Measurements from ENCODE around the gene TAF11L8. TPM values are rescaled to one million over a fixed set of nuclear protein-coding genes. Genes with fewer than 3 reads are reported as not detected.
"Not testable (repeated sequence)": the region's sequence is repeated elsewhere in the genome, so short reads cannot be mapped to it uniquely, and the experiment has no call there.

The TAF11L8 gene
- polyA plus RNA-seq (ENCODE audit: insufficient read length), result not detected

DNA sequence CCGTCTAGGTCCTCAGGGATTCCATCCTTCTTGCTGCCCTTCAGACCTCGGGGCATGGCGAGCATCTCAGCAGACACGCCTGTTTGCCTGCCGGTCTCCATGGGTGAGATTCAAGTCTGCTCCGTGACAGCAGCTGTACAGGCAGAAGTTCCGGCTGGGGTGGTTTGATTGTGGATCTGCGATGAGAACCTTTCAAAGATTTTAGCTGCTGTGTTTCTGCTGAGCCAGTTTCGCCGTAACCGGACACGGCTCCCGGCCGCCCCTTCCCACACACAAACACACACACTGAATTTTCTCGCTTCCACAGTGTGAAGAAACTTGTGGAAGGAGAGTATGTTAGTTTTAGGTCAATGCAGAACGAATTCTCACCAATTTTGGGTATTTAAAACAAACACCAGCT is at the start of gene TAF11L8:
TAF11L8 (minus strand) TSS at position 101 of the 400 bp plus-strand sequence.
- DNase-seq, result not testable (repeated sequence)

DNA sequence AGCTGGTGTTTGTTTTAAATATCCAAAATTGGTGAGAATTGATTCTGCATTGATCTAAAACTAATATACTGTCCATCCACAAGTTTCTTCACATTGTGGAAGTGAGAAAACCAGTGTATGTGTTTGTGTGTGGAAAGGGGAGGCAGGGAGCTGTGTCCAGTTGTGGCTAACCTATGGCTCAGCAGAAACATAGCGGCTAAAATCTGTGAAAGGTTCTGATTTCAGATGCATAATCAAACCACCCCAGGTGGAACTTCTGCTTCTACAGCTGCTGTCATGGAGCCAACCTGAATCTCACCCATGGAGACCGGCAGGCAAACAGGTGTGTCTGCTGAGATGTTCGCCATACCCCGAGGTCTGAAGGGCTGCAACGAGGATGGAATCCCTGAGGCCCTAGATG is 43.4 kb upstream of the TAF11L8 start, which contains the start of gene TAF11L14:
TAF11L14 (plus strand) TSS at position 301 of the 400 bp plus-strand sequence.
- no peak for DNase-seq

DNA sequence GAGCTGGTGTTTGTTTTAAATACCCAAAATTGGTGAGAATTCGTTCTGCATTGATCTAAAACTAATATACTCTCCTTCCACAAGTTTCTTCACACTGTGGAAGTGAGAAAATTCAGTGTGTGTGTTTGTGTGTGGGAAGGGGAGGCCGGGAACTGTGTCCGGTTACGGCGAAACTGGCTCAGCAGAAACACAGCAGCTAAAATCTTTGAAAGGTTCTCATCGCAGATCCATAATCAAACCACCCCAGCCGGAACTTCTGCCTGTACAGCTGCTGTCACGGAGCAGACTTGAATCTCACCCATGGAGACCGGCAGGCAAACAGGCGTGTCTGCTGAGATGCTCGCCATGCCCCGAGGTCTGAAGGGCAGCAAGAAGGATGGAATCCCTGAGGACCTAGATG is 41.0 kb upstream of the TAF11L8 start, which contains the start of gene TAF11L13:
TAF11L13 (plus strand) TSS at position 301 of the 400 bp plus-strand sequence.
- DNase-seq, result not testable (repeated sequence)

DNA sequence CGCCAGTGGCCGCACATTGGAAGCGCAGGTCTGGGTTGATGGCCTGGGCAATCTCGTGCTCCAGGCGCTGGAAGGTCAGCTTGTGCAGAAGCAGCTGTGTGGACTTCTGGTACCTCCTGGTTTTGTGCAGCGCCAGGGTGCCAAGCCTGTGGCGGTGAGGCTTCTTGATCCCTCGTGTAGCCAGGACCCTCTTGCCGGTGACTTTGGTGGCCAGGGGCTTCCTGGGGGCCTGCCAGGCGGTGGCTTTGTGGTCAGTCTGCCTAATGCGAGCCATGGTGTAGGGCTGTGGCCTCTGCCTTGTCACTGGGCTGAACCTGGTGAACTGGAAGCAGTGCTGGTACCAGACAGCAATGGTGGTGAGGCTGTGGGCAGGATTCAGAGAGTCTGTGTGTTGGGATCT is 34.9 kb upstream of the TAF11L8 start:
- no peak for DNase-seq

DNA sequence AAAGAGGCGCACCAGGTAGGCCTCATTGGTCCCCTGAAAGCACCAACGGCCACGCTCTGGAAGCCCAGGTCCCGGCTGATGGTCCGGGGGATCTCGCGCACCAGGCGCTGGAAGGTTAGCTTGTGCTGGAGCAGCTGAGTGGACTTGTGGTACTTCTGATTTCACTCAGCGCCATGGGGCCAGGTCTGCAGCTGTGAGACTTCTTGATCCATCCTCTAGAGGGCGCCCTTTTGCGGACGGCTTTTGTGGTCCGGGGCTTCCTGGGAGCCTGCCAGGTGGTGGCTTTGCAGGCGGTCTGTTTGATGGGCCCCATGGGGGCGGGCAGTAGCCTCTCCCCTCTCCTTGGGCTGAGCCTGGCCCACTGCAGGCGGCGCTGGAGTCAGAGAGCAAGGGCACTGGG is 29.9 kb upstream of the TAF11L8 start:
- no peak for DNase-seq

DNA sequence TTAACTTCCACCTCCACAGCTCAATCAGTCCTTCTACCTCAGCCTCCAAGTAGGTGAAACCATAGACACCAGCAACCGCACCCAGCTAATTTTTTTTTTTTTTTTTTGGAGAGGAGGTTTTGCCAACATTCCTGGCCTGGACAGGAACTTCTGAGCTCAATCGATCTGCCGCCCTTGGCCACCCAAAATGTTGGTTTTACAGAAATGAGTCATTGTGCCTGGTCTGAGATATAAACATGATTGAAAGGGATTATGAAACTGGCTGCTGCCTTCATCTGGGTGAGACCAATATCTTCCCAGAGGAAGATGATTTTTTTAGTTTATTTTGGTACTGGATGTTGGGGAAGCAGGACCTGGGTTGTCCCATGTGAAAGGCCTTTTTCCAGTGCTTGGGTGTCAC is 28.6 kb upstream of the TAF11L8 start:
- no peak for DNase-seq

DNA sequence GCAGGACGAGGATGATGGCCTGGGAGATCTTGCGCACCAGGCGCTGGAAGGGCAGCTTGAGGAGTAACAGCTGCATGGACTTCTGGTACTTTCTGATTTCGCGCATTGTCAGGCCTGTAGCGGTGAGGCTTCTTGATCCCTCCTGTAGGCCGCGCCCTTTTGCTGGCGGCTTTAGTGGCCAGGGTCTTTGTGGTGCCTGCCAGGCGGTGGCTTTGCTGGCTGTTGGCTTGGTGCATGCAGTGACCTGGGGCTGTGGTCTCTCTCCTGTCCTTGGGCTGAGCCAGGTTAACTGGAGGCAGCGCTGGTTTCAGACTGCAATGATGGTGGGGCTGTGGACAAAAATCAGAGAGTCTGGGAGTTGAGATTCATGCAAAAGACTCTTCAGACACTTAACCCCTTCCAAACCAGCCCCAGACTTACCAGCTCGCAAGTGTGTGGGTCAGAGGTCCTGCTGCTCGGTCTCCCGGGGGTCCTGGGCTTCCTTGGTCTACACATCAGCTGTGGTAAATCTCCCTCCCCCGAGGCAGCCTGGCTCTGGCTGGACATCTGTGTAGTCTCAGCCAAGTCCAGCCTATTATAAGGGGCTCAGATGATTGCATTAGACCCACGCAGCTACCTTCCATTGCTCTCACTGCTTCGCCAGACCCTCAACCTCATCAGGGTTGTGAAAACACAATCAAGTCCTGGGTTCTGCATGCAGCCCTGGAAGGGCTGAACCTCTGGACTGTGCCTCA is 24.3 kb upstream of the TAF11L8 start:
- DNase-seq, result no peak

DNA sequence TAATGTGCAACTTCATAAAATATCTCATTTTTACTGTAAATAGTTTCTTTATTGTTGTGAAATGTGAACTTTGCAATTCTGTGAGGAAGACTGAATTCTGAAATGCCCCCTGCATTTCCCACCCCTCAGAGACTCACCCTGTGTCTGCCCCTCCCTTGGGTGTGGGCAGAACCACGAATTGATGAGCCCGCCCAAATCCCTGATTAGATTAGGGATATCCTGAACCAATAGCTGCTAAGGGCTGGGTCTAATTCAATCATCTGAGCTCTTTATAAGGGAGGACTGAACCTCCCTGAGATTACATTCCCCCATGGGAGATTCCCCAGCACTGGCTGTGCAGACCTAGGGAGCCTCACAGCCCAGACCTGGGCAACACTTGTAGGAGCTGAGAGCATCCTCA is 19.3 kb upstream of the TAF11L8 start, which contains the start of gene TAF11L12:
TAF11L12 (plus strand) TSS at position 301 of the 400 bp plus-strand sequence.
- DNase-seq, result not testable (repeated sequence)

DNA sequence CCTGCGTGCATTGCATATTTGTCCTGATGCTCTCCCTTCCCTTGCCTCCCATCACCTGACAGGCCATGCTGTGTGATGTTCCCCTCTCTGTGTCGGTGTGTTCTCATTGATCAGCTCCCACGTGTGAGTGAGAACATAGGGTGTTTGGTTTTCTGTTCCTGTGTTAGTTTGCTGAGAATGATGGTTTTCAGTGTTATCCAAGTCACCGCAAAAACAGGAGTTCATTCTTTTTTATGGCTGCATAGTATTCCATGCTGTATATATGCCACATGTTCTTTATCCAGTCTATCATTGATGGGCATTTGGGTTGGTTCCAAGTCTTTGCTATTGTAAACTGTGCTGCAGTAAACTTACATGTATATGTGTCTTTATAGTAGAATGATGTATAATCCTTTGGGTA is 16.7 kb upstream of the TAF11L8 start:
- not testable (repeated sequence) for DNase-seq

DNA sequence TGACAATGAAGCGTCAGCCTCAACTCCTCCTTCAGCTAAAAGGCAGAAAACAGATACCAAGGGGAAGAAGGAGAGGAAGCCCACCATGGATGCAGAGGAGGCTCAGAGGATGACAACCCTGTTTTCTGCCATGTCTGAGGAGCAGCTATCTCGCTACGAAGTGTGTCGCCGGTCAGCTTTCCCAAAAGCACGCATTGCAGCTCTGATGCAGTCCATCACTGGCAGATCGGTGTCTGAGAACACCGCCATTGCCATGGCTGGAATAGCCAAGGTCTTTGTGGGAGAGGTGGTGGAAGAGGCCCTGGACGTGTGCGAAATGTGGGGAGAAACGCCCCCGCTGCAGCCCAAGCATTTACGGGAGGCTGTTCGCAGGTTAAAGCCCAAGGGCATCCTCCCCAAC is 14.2 kb upstream of the TAF11L8 start:
- DNase-seq, result no peak

DNA sequence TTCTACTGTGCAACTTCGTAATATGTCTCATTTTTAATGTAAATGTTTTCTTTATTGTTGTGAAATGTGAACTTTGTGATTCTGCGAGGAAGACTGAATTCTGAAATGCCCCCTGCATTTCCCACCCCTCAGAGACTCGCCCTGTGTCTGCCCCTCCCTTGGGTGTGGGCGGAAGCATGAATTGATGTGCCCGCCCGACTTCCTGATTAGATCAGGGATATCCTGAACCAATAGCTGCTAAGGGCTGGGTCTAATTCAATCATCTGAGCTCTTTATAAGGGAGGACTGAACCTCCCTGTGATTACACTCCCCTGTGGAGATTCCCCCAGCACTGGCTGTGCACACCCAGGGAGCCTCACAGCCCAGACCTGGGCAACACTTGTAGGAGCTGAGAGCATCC is 13.1 kb upstream of the TAF11L8 start, which contains the start of gene TAF11L11:
TAF11L11 (plus strand) TSS at position 304 of the 400 bp plus-strand sequence.
- not testable (repeated sequence) for DNase-seq

DNA sequence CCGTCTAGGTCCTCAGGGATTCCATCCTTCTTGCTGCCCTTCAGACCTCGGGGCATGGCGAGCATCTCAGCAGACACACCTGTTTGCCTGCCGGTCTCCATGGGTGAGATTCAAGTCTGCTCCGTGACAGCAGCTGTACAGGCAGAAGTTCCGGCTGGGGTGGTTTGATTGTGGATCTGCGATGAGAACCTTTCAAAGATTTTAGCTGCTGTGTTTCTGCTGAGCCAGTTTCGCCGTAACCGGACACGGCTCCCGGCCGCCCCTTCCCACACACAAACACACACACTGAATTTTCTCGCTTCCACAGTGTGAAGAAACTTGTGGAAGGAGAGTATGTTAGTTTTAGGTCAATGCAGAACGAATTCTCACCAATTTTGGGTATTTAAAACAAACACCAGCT is 7.0 kb upstream of the TAF11L8 start, which contains the start of gene TAF11L10:
TAF11L10 (minus strand) TSS at position 101 of the 400 bp plus-strand sequence.
- DNase-seq, result not testable (repeated sequence)

DNA sequence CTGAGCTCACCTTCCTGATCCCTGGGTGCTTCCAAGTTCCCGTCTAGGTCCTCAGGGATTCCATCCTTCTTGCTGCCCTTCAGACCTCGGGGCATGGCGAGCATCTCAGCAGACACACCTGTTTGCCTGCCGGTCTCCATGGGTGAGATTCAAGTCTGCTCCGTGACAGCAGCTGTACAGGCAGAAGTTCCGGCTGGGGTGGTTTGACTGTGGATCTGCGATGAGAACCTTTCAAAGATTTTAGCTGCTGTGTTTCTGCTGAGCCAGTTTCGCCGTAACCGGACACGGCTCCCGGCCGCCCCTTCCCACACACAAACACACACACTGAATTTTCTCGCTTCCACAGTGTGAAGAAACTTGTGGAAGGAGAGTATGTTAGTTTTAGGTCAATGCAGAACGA is 3.5 kb upstream of the TAF11L8 start, which contains the start of gene TAF11L9:
TAF11L9 (minus strand) TSS at position 140 of the 400 bp plus-strand sequence.
- not testable (repeated sequence) for DNase-seq

DNA sequence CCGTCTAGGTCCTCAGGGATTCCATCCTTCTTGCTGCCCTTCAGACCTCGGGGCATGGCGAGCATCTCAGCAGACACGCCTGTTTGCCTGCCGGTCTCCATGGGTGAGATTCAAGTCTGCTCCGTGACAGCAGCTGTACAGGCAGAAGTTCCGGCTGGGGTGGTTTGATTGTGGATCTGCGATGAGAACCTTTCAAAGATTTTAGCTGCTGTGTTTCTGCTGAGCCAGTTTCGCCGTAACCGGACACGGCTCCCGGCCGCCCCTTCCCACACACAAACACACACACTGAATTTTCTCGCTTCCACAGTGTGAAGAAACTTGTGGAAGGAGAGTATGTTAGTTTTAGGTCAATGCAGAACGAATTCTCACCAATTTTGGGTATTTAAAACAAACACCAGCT is 5.1 kb downstream of the TAF11L8 start, which contains the start of gene TAF11L7:
TAF11L7 (minus strand) TSS at position 101 of the 400 bp plus-strand sequence.
- not testable (repeated sequence) for DNase-seq

Other genes with a start within 250 kb of the TAF11L8 start
- not detected for gene TAF11L2, start 92.7 kb downstream of the TAF11L8 start, polyA plus RNA-seq (ENCODE audit: insufficient read length)
- not detected for gene TAF11L3, start 72.6 kb downstream of the TAF11L8 start, polyA plus RNA-seq (ENCODE audit: insufficient read length)
- not detected for gene TAF11L4, start 69.2 kb downstream of the TAF11L8 start, polyA plus RNA-seq (ENCODE audit: insufficient read length)
- not detected for gene TAF11L5, start 65.7 kb downstream of the TAF11L8 start, polyA plus RNA-seq (ENCODE audit: insufficient read length)
- gene TAF11L6, start 62.3 kb downstream of the TAF11L8 start, polyA plus RNA-seq (ENCODE audit: insufficient read length), result not detected
- gene TAF11L7, start 5.2 kb downstream of the TAF11L8 start, polyA plus RNA-seq (ENCODE audit: insufficient read length), result not detected
- gene TAF11L9, start 3.4 kb upstream of the TAF11L8 start, polyA plus RNA-seq (ENCODE audit: insufficient read length), result not detected
- not detected for gene TAF11L10, start 6.9 kb upstream of the TAF11L8 start, polyA plus RNA-seq (ENCODE audit: insufficient read length)
- gene TAF11L11, start 13.2 kb upstream of the TAF11L8 start, polyA plus RNA-seq (ENCODE audit: insufficient read length), result not detected
- gene TAF11L12, start 19.4 kb upstream of the TAF11L8 start, polyA plus RNA-seq (ENCODE audit: insufficient read length), result not detected
- gene TAF11L13, start 41.1 kb upstream of the TAF11L8 start, polyA plus RNA-seq (ENCODE audit: insufficient read length), result not detected
- gene TAF11L14, start 43.5 kb upstream of the TAF11L8 start, polyA plus RNA-seq (ENCODE audit: insufficient read length), result not detected

Data from hindlimb muscle (tissue), 1 donor.